ENCODE data around the gene DOC2A. TPM values are rescaled to one million over a fixed set of nuclear protein-coding genes. Genes with fewer than 3 reads are reported as not detected.

Gene DOC2A
- total RNA-seq, 1 donor, result not detected

- DNase-seq (ENCODE audit: low read depth), result peak; percentile 91
- no peak for TF ChIP-seq CTCF (IDR thresholded peaks at IDR 0.05; ENCODE audit: insufficient read depth, low read length)
- H3K4me3 ChIP-seq (ENCODE audit: low read depth, low read length), result peak within 1 kb of the TSS; percentile 93
Observed at GRCh38 chr16:29995911-29996765, 14.7 kb downstream of the DOC2A start, which contains the start of gene INO80E. Gene INO80E, plus strand, starts transcription at chr16:29996241. Its CDS starts 70 bp downstream, at chr16:29996311.

GRCh38 chr16:29995324-29995910 lies 15.4 kb downstream of the DOC2A start, which contains the start of gene HIRIP3:
Gene HIRIP3, minus strand, starts transcription at chr16:29995617. Its CDS starts 12 bp downstream, at chr16:29995605.
- TF ChIP-seq CTCF (IDR thresholded peaks at IDR 0.05; ENCODE audit: insufficient read depth, low read length), result no peak
- no peak for DNase-seq (ENCODE audit: low read depth)
- peak within 1 kb of the TSS; percentile 93 for H3K4me3 ChIP-seq (ENCODE audit: low read depth, low read length)

GRCh38 chr16:29994600-29995323 lies 16.1 kb downstream of the DOC2A start:
- no peak for TF ChIP-seq CTCF (IDR thresholded peaks at IDR 0.05; ENCODE audit: insufficient read depth, low read length)
- peak overlapping the region; percentile 93 for H3K4me3 ChIP-seq (ENCODE audit: low read depth, low read length)
- peak; percentile 37 for DNase-seq (ENCODE audit: low read depth)

- TF ChIP-seq CTCF (IDR thresholded peaks at IDR 0.05; ENCODE audit: insufficient read depth, low read length), result no peak
- no peak overlapping the region for H3K4me3 ChIP-seq (ENCODE audit: low read depth, low read length)
- no peak for DNase-seq (ENCODE audit: low read depth)
Observed at GRCh38 chr16:29993903-29994599, 16.8 kb downstream of the DOC2A start.

DNA sequence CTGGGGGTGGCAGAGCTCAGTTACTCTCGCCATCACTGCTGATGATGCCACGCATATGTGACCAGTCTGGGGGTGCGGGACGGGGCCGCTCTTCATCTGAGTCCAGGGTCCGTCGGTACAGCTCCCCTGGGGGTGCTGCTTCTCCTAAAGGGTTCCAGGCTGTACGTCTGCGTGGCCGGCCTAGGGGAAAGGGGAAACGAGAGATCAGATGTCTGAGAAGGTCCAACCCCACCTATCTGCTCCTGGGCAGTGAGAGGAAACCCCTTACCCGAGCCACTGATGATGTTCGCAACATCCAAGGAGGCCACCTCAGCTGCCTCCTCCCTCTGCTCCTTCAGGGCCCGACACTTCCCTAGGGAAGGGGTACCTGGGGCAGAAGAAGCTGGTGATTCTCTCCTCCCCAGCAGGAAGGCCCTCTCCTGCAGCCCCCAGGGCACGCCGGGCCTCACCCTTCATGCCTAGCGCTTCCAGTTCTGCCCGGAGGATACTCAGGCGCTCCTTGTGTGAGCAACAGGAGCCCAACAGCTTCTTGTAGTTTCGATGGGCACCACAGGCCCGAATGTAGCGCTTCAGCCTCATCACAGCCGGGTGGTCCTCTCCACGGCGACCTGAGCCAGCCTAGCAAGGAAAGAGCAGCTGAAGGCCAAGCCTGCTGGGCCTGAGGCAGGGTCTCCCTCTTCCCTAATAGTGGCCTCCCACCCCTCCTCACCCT lies 17.5 kb downstream of the DOC2A start:
- no peak for DNase-seq (ENCODE audit: low read depth)
- H3K4me3 ChIP-seq (ENCODE audit: low read depth, low read length), result no peak overlapping the region
- TF ChIP-seq CTCF (IDR thresholded peaks at IDR 0.05; ENCODE audit: insufficient read depth, low read length), result no peak

All from fibroblast of the aortic adventitia (primary cell).